K562 (cell line): Measurements from ENCODE around the gene SIK1. TPM values are rescaled to one million over a fixed set of nuclear protein-coding genes. Genes with fewer than 3 reads are reported as not detected.
"Not testable (repeated sequence)": the region's sequence is repeated elsewhere in the genome, so short reads cannot be mapped to it uniquely, and the experiment has no call there.

Experiments
- ATAC-seq: fragments of 200-7000 bp; cut with Tn5 transposase; 3 replicates; pipeline ENCODE4 v1.9.1; 2020; ENCODE audit warnings: moderate library complexity
- BruUV-seq: library from RNA; stranded (reverse); fragments of 400-500 nt; replicated peaks from 2 replicates; lab custom pipeline; 2021; lab: Mats Ljungman, UMichigan
- CTCF ChIA-PET: fragments of 300-600 bp; formaldehyde crosslinking; extraction: SDS; loops from one replicate; lab custom pipeline; 2021; ENCODE audit warnings: low intra/inter-chr PET ratio; lab: Yijun Ruan, JAX
- POLR2A ChIA-PET: fragments of 300-600, 350-650 bp; sonication (Branson Sonifier 250); formaldehyde crosslinking; extraction: SDS; loops from one replicate; lab custom pipeline; 2021; ENCODE audit warnings: antibody characterized with exemption, inconsistent platforms; lab: Yijun Ruan, JAX
- DNase-seq, 4 experiments: peaks; one replicate each; pipeline versions ENCODE4 v3.0.0 to v3.0.0-alpha.2; 2011 to 2018; ENCODE audit warnings: low spot score in 3 of 4, mixed read lengths in 3 of 4; ENCODE audit errors: extremely low read depth in 1 of 4
- FAIRE-seq: peaks from 2 replicates; lab custom pipeline; 2011; peaks lifted over from hg19 to GRCh38; lab: Jason Lieb, UNC
- H2AFZ ChIP-seq: 2 replicates; pipeline ENCODE4 v1.6.0; 2011; ENCODE audit warnings: low read depth, low read length, control low read depth, inconsistent platforms
- H3K27ac ChIP-seq: fragments of 200-600 bp; 3 replicates; pipeline ENCODE4 v1.8.0; 2011; ENCODE audit warnings: low read depth, mild to moderate bottlenecking, control low read depth, inconsistent platforms, low read length, moderate library complexity, mixed read lengths; ENCODE audit errors: extremely low read depth
- H3K27me3 ChIP-seq, 2 experiments: fragments of 300-600 bp in 1 of 2; 2 replicates in 1 of 2; 3 replicates in 1 of 2; pipeline versions ENCODE4 v1.6.0 to v1.8.0; 2011; ENCODE audit warnings: inconsistent platforms in 2 of 2, low read length in 2 of 2, mild to moderate bottlenecking in 1 of 2, mixed read lengths in 1 of 2, moderate library complexity in 1 of 2; ENCODE audit not compliant: control insufficient read depth in 2 of 2, insufficient read depth in 2 of 2
- H3K36me3 ChIP-seq: fragments of 300-600 bp; 3 replicates; pipeline ENCODE4 v1.8.0; 2011; ENCODE audit warnings: mild to moderate bottlenecking, low read length, inconsistent platforms; ENCODE audit not compliant: control insufficient read depth, insufficient read depth
- H3K4me1 ChIP-seq, 2 experiments: fragments of 200-600 bp in 1 of 2; replicated peaks in 1 of 2; 2 replicates in 1 of 2; 3 replicates in 1 of 2; pipeline versions ENCODE4 v1.5.1 to v1.8.0; 2011; ENCODE audit warnings: inconsistent platforms in 2 of 2, low read length in 2 of 2, mild to moderate bottlenecking in 1 of 2, mixed read lengths in 1 of 2, moderate library complexity in 1 of 2; ENCODE audit not compliant: control insufficient read depth in 2 of 2, insufficient read depth in 2 of 2
- H3K4me2 ChIP-seq: 2 replicates; pipeline ENCODE4 v1.6.1; 2011; ENCODE audit warnings: low read length, control low read depth, inconsistent platforms, mixed read lengths; ENCODE audit not compliant: insufficient read depth
- H3K4me3 ChIP-seq: fragments of 200-600 bp; sonication (generic), shearing (Covaris generic); 2 replicates; pipeline ENCODE4 v1.5.1; 2016; ENCODE audit warnings: control low read depth, inconsistent platforms
- H3K79me2 ChIP-seq: fragments of 200-600 bp; 3 replicates; pipeline ENCODE4 v1.8.0; 2011; ENCODE audit warnings: low read length, inconsistent platforms; ENCODE audit not compliant: control insufficient read depth, insufficient read depth
- H3K9ac ChIP-seq, 2 experiments: 2 replicates each; pipeline versions ENCODE4 v1.6.0 to v1.6.1; 2011; ENCODE audit warnings: low read depth in 2 of 2, low read length in 2 of 2, control low read depth in 1 of 2, inconsistent platforms in 1 of 2, mild to moderate bottlenecking in 1 of 2, mixed read lengths in 1 of 2; ENCODE audit not compliant: insufficient read depth in 1 of 2
- H3K9me1 ChIP-seq: one replicate; pipeline ENCODE4 v1.6.0; 2011; ENCODE audit warnings: inconsistent platforms, mild to moderate bottlenecking, low read length, moderate library complexity; ENCODE audit not compliant: control insufficient read depth, insufficient read depth
- H3K9me3 ChIP-seq: replicated peaks from 2 replicates; pipeline ENCODE4 v1.5.1; 2011; ENCODE audit warnings: low read depth, low read length, inconsistent platforms; ENCODE audit not compliant: control insufficient read depth, insufficient read depth
- H4K20me1 ChIP-seq: replicated peaks from 2 replicates; pipeline ENCODE4 v1.6.1; 2011; ENCODE audit warnings: low read length, inconsistent platforms, mixed read lengths; ENCODE audit not compliant: control insufficient read depth, insufficient read depth
- WGBS: fragments of 100-300 bp; shearing (Covaris generic); methylation state at CpG from one replicate; pipeline ENCODE4 v1.1.6; 2016; ENCODE audit warnings: low coverage, mixed read lengths; ENCODE audit not compliant: insufficient coverage; ENCODE audit errors: missing lambda C conversion rate; 5-methylcytosine and 5-hydroxymethylcytosine counted together
- in situ Hi-C: fragments of 300-500 bp; cut with MboI; formaldehyde crosslinking; loops from 4 replicates; pipeline ENCODE4 v1.15.0; 2018; ENCODE audit warnings: inconsistent platforms, mixed read lengths
- intact Hi-C: fragments of 100-400 bp; cut with micrococcal nuclease; formaldehyde crosslinking; loops from 2 replicates; pipeline ENCODE4 v1.14.2; 2022
- polyA plus RNA-seq, 8 experiments: library from polyadenylated mRNA; depleted of rRNA in 4 of 8; stranded (reverse) in 5 of 8; unstranded in 3 of 8; fragments of >200 nt; fragmentation: Nextera tagmentation in 2 of 8; fragmentation: Illumina TruSeq in 1 of 8; extraction: Ambion mirVana in 2 of 8; extraction: Trizol in 1 of 8; gene quantifications; 2 replicates each; pipeline versions ENCODE4 v1.2.1 to v1.2.3, GENCODE V29; 2011 to 2014; ENCODE audit warnings: inconsistent platforms in 1 of 8, missing spikeins in 1 of 8
- total RNA-seq, 7 experiments: library from RNA; depleted of rRNA in 6 of 7; stranded (reverse); fragments of >200 nt in 6 of 7; fragmentation: Illumina TruSeq in 2 of 7; extraction: Trizol in 2 of 7; gene quantifications; 2 replicates each; pipeline versions ENCODE4 v1.2.1 to v1.2.3, GENCODE V29; 2011 to 2021; ENCODE audit warnings: low replicate concordance in 1 of 7

Gene SIK1
- total and polyA plus RNA-seq, 9 of the 15 experiments (the other 6 are each of a cell fraction or from before 2014, with no cell fraction given) = 0.45 to 4.3 (median 1.8) TPM; not detected in 2

DNA sequence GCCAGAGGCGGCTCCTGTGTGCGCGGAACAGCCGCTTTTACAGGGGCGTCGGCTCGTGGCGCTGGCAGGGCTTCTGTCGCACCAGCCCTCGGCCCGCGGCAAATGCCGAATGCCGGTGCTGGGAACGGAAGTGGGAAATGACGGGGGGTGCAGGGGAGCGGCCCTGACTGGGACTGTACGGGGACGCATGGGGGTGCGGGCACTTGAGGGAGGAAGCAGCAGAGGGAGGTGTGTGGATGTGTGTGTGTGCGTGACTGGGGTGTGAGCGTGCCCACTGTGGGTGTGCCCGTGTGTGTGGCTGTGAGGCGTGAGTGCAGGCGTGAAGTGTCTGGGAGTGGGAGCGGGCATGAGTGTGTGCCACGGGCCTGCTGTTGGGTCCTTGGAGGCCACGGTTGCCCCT lies 17.6 kb upstream of the SIK1 start:
- H3K36me3 ChIP-seq, H4K20me1 ChIP-seq, intact Hi-C loops, H3K27ac ChIP-seq, CTCF ChIA-PET, H3K9ac ChIP-seq, ATAC-seq, H3K9me1 ChIP-seq, DNase-seq, BruUV-seq, H3K4me3 ChIP-seq, in situ Hi-C loops, H2AFZ ChIP-seq, POLR2A ChIA-PET, H3K4me1 ChIP-seq, FAIRE-seq, H3K79me2 ChIP-seq, H3K4me2 ChIP-seq, H3K9me3 ChIP-seq, H3K27me3 ChIP-seq: not testable (repeated sequence)
- WGBS = no CpG with 5 or more reads among the region's 28 CpGs

GRCh38 chr21:43442571-43442970 lies 15.6 kb upstream of the SIK1 start:
- FAIRE-seq, H3K4me1 ChIP-seq, ATAC-seq: not testable (repeated sequence)

GRCh38 chr21:43440835-43441727 lies 14.2 kb upstream of the SIK1 start:
- H3K27ac ChIP-seq, FAIRE-seq, H3K4me2 ChIP-seq, H3K27me3 ChIP-seq, H3K79me2 ChIP-seq, H3K9me3 ChIP-seq, H3K4me1 ChIP-seq, H4K20me1 ChIP-seq, CTCF ChIA-PET, H3K9ac ChIP-seq, H2AFZ ChIP-seq, intact Hi-C loops, in situ Hi-C loops, H3K4me3 ChIP-seq, POLR2A ChIA-PET, H3K9me1 ChIP-seq, H3K36me3 ChIP-seq, ATAC-seq, DNase-seq, BruUV-seq: not testable (repeated sequence)
- WGBS = no CpG with 5 or more reads among the region's 25 CpGs

More at GRCh38 chr21:43442571-43442970, 15.6 kb upstream of the SIK1 start:
- H3K4me3 ChIP-seq, H3K9ac ChIP-seq, POLR2A ChIA-PET, DNase-seq, H4K20me1 ChIP-seq, in situ Hi-C loops, BruUV-seq, H3K36me3 ChIP-seq, H3K9me1 ChIP-seq, H3K27ac ChIP-seq, H2AFZ ChIP-seq, H3K27me3 ChIP-seq, intact Hi-C loops, H3K9me3 ChIP-seq, H3K4me2 ChIP-seq, CTCF ChIA-PET, H3K79me2 ChIP-seq: not testable (repeated sequence)
- WGBS = no CpG with 5 or more reads among the region's 12 CpGs
